Measurements from ENCODE around the gene FOXL1. TPM values are rescaled to one million over a fixed set of nuclear protein-coding genes. Genes with fewer than 3 reads are reported as not detected.
A peak's percentile ranks its signal among the peaks of the same experiment; 100 is the strongest.

Gene FOXL1
- total and polyA plus RNA-seq, 9 of the 15 experiments (the other 6 are each of a cell fraction or from before 2014, with no cell fraction given): not detected

GRCh38 chr16:86631444-86631843, 53.1 kb downstream of the FOXL1 start:
- no peak for FAIRE-seq

More at GRCh38 chr16:86631444-86631843, 53.1 kb downstream of the FOXL1 start:
- DNase-seq (ENCODE audit: extremely low read depth in 1 of 4, low spot score in 3 of 4): no peak
- Histone ChIP-seq H3K36me3 (ENCODE audit: control insufficient read depth, insufficient read depth, low read length) (no peaks in the 10 kb centered on the region), H3K9me1 (ENCODE audit: control insufficient read depth, insufficient read depth, low read length) (no peaks in the 10 kb centered on the region), H2AFZ (ENCODE audit: low read depth, low read length) (no peak overlapping the region), H3K9me3 (replicated peaks; ENCODE audit: control insufficient read depth, insufficient read depth, low read depth, low read length) (no peaks in the 10 kb centered on the region), H4K20me1 (replicated peaks; ENCODE audit: control insufficient read depth, insufficient read depth, low read length) (no peaks in the 10 kb centered on the region), H3K4me2 (ENCODE audit: insufficient read depth, low read length) (no peak overlapping the region), H3K4me3 (no peak overlapping the region), H3K4me1 (replicated peaks in 1 of 2; ENCODE audit: control insufficient read depth in 2 of 2, insufficient read depth in 2 of 2, low read length in 2 of 2) (no peaks in the 10 kb centered on the region), H3K9ac (ENCODE audit: insufficient read depth in 1 of 2, low read depth in 2 of 2, low read length in 2 of 2) (no peak overlapping the region), H3K79me2 (ENCODE audit: control insufficient read depth, insufficient read depth, low read length) (no peaks in the 10 kb centered on the region), H3K27ac (ENCODE audit: extremely low read depth, low read depth, low read length) (no peak overlapping the region), H3K27me3 (ENCODE audit: control insufficient read depth in 2 of 2, insufficient read depth in 2 of 2, low read length in 2 of 2) (peaks cover 31 to 54% of the 10 kb centered on the region in 2 experiments)
- ATAC-seq: no peak
- intact Hi-C loops (cut with micrococcal nuclease): no loop called here
- TF ChIP-seq NFE2L1 (tag; IDR thresholded peaks at IDR 0.05; ENCODE audit: borderline replicate concordance, low read depth) (no peak), MXD1 (CRISPR knock-in tag; IDR thresholded peaks at IDR 0.05; ENCODE audit: borderline replicate concordance, poor library complexity, severe bottlenecking) (no peak), SPI1 (IDR thresholded peaks at IDR 0.05; ENCODE audit: borderline replicate concordance, low read depth, low read length) (0 out of 2 replicates have a peak, but pooled peaks have one; percentile 6), CAMTA2 (CRISPR knock-in tag; conservative IDR thresholded peaks at IDR 0.05) (no peak), NEUROD1 (IDR thresholded peaks at IDR 0.05; ENCODE audit: borderline replicate concordance, low read depth, low read length, partially characterized antibody) (no peak), MEF2D (tag; conservative IDR thresholded peaks at IDR 0.05; ENCODE audit: low read depth) (no peak), ARID3B (CRISPR knock-in tag; IDR thresholded peaks at IDR 0.05; ENCODE audit: borderline replicate concordance) (no peak)
- 3% methylated on average over 9 of the region's 9 CpGs for WGBS (ENCODE audit: insufficient coverage, low coverage, missing lambda C conversion rate)
- BruUV-seq (replicated peaks): no TSS peak
- POLR2A ChIA-PET: interaction anchor here (0.7 kb wide), 1 partner anchor 9 kb away, joined by 3 read pairs; no protein-coding TSS in a partner anchor
- in situ Hi-C loops (cut with MboI): no loop called here
- CTCF ChIA-PET (ENCODE audit: low intra/inter-chr PET ratio): no interaction called here

Other genes starting within 250 kb of the FOXL1 start
- gene FOXF1, start 68.0 kb upstream of the FOXL1 start, total RNA-seq (2014; rRNA removed): not detected in 2 replicates
- not detected in 2 replicates for gene FOXF1, start 68.0 kb upstream of the FOXL1 start, total RNA-seq (2014; rRNA removed; fragmentation: Illumina TruSeq; extraction: Trizol)
- gene FOXF1, start 68.0 kb upstream of the FOXL1 start, total RNA-seq (2015; rRNA removed; fragmentation: Illumina TruSeq; extraction: Trizol): not detected in 2 replicates
- gene FOXF1, start 68.0 kb upstream of the FOXL1 start, total RNA-seq (2021): 0.04 TPM in 1 of 2 replicates, not detected in the other
- gene FOXF1, start 68.0 kb upstream of the FOXL1 start, polyA plus RNA-seq (2011; rRNA removed): not detected in 2 replicates
- not detected in 2 replicates for gene FOXF1, start 68.0 kb upstream of the FOXL1 start, polyA plus RNA-seq (2014; fragmentation: Illumina TruSeq; extraction: Trizol)
- gene FOXF1, start 68.0 kb upstream of the FOXL1 start, polyA plus RNA-seq (2014; fragmentation: Nextera tagmentation; extraction: Ambion mirVana): not detected
- not detected in 2 replicates for gene FOXF1, start 68.0 kb upstream of the FOXL1 start, polyA plus RNA-seq (2014; rRNA removed)
- 8.3 and 8.7 TPM in 2 replicates for gene MTHFSD, start 23.3 kb upstream of the FOXL1 start, total RNA-seq (2014; rRNA removed)
- 12.0 and 12.8 TPM in 2 replicates for gene MTHFSD, start 23.3 kb upstream of the FOXL1 start, total RNA-seq (2014; rRNA removed; fragmentation: Illumina TruSeq; extraction: Trizol)
- 15.2 and 16.0 TPM in 2 replicates for gene MTHFSD, start 23.3 kb upstream of the FOXL1 start, total RNA-seq (2015; rRNA removed; fragmentation: Illumina TruSeq; extraction: Trizol)
- 17.8 and 20.2 TPM in 2 replicates for gene MTHFSD, start 23.3 kb upstream of the FOXL1 start, total RNA-seq (2021)
- 12.8 and 13.9 TPM in 2 replicates for gene MTHFSD, start 23.3 kb upstream of the FOXL1 start, polyA plus RNA-seq (2011; rRNA removed)
- 16.0 and 16.3 TPM in 2 replicates for gene MTHFSD, start 23.3 kb upstream of the FOXL1 start, polyA plus RNA-seq (2014; fragmentation: Illumina TruSeq; extraction: Trizol)
- gene MTHFSD, start 23.3 kb upstream of the FOXL1 start, polyA plus RNA-seq (2014; fragmentation: Nextera tagmentation; extraction: Ambion mirVana): 1 to 10 TPM; 3.2 to 3.5 TPM
- gene MTHFSD, start 23.3 kb upstream of the FOXL1 start, polyA plus RNA-seq (2014; rRNA removed): 8.7 and 10.6 TPM in 2 replicates
- gene FOXC2, start 11.7 kb upstream of the FOXL1 start, total RNA-seq (2014; rRNA removed): not detected in 2 replicates
- gene FOXC2, start 11.7 kb upstream of the FOXL1 start, total RNA-seq (2014; rRNA removed; fragmentation: Illumina TruSeq; extraction: Trizol): not detected in 2 replicates
- gene FOXC2, start 11.7 kb upstream of the FOXL1 start, total RNA-seq (2015; rRNA removed; fragmentation: Illumina TruSeq; extraction: Trizol): not detected in 2 replicates
- gene FOXC2, start 11.7 kb upstream of the FOXL1 start, total RNA-seq (2021): 0.11 TPM in 2 replicates
- not detected in 2 replicates for gene FOXC2, start 11.7 kb upstream of the FOXL1 start, polyA plus RNA-seq (2011; rRNA removed)
- gene FOXC2, start 11.7 kb upstream of the FOXL1 start, polyA plus RNA-seq (2014; fragmentation: Illumina TruSeq; extraction: Trizol): not detected in 2 replicates
- under 1 TPM; 0.01 to 0.08 TPM for gene FOXC2, start 11.7 kb upstream of the FOXL1 start, polyA plus RNA-seq (2014; fragmentation: Nextera tagmentation; extraction: Ambion mirVana)
- 0.11 and 0.13 TPM in 2 replicates for gene FOXC2, start 11.7 kb upstream of the FOXL1 start, polyA plus RNA-seq (2014; rRNA removed)

Measured in K562 (cell line).